Endothelial cell of umbilical vein (primary cell): ENCODE measurements around the gene MAP3K4. TPM values are rescaled to one million over a fixed set of nuclear protein-coding genes. Genes with fewer than 3 reads are reported as not detected.

Experiments
- BruUV-seq: library from RNA; stranded (reverse); fragments of 400-500 nt; replicated peaks from 2 replicates; lab custom pipeline; 2021; lab: Mats Ljungman, UMichigan
- CTCF ChIA-PET: fragments of 300-600, 350-600 bp; sonication (Branson Sonifier 250); formaldehyde crosslinking; loops from one replicate; lab custom pipeline; 2021; ENCODE audit warnings: antibody characterized with exemption, inconsistent platforms; lab: Charles Lee
- POLR2A ChIA-PET: fragments of 300-600, 350-600 bp; sonication (Branson Sonifier 250); formaldehyde crosslinking; loops from one replicate; lab custom pipeline; 2021; ENCODE audit warnings: antibody characterized with exemption, inconsistent platforms; lab: Charles Lee
- DNase-seq: peaks from one replicate; pipeline ENCODE4 v3.0.0-alpha.2; 2011; ENCODE audit warnings: low read depth, low spot score
- FAIRE-seq: peaks from 2 replicates; lab custom pipeline; 2011; peaks lifted over from hg19 to GRCh38; lab: Jason Lieb, UNC
- H2AFZ ChIP-seq: 2 replicates; pipeline ENCODE4 v1.6.0; 2012; ENCODE audit warnings: low read depth, low read length, control low read depth, inconsistent platforms
- H3K27ac ChIP-seq: 2 replicates; pipeline ENCODE4 v1.5.1; 2011; ENCODE audit warnings: low read depth, mild to moderate bottlenecking, control low read depth, low read length, moderate library complexity; ENCODE audit not compliant: insufficient read depth
- H3K27me3 ChIP-seq, 2 experiments: 2 replicates each; pipeline versions ENCODE4 v1.6.0 to v1.6.1; 2011; ENCODE audit warnings: low read length in 2 of 2, mixed read lengths in 1 of 2; ENCODE audit not compliant: control insufficient read depth in 2 of 2, insufficient read depth in 2 of 2
- H3K36me3 ChIP-seq, 2 experiments: 2 replicates in 1 of 2; 3 replicates in 1 of 2; pipeline ENCODE4 v1.5.1; 2011; ENCODE audit warnings: low read length in 2 of 2, mild to moderate bottlenecking in 1 of 2, moderate library complexity in 1 of 2; ENCODE audit not compliant: control insufficient read depth in 2 of 2, insufficient read depth in 2 of 2; ENCODE audit errors: extremely low read depth in 1 of 2
- H3K4me1 ChIP-seq: 3 replicates; pipeline ENCODE4 v1.5.1; 2011; ENCODE audit warnings: mild to moderate bottlenecking, low read length; ENCODE audit not compliant: control insufficient read depth, insufficient read depth; ENCODE audit errors: extremely low read depth
- H3K4me2 ChIP-seq: 2 replicates; pipeline ENCODE4 v1.6.1; 2011; ENCODE audit warnings: low read length, control low read depth, mixed read lengths; ENCODE audit not compliant: insufficient read depth
- H3K4me3 ChIP-seq, 3 experiments: fragments of 200-600 bp in 1 of 3; sonication (generic), shearing (Covaris generic) in 1 of 3; replicated peaks in 1 of 3; 2 replicates each; pipeline ENCODE4 v1.5.1; 2011 to 2016; ENCODE audit warnings: control low read depth in 3 of 3, low read length in 3 of 3, mild to moderate bottlenecking in 2 of 3, inconsistent platforms in 1 of 3, low read depth in 1 of 3, moderate library complexity in 1 of 3; ENCODE audit not compliant: insufficient read depth in 1 of 3
- H3K79me2 ChIP-seq: 2 replicates; pipeline ENCODE4 v1.6.0; 2012; ENCODE audit warnings: low read length, inconsistent platforms; ENCODE audit not compliant: control insufficient read depth, insufficient read depth
- H3K9ac ChIP-seq: replicated peaks from 2 replicates; pipeline ENCODE3; 2011; ENCODE audit warnings: low read length, control low read depth; ENCODE audit not compliant: insufficient read depth; ENCODE audit errors: extremely low read depth
- H3K9me1 ChIP-seq: replicated peaks from 3 replicates; pipeline ENCODE4 v1.6.0; 2011; ENCODE audit warnings: mild to moderate bottlenecking, low read length; ENCODE audit not compliant: control insufficient read depth, insufficient read depth; ENCODE audit errors: extremely low read depth
- H3K9me3 ChIP-seq: replicated peaks from 2 replicates; pipeline ENCODE4 v1.5.1; 2012; ENCODE audit warnings: low read length, inconsistent platforms; ENCODE audit not compliant: control insufficient read depth, insufficient read depth
- H4K20me1 ChIP-seq: replicated peaks from 2 replicates; pipeline ENCODE3; 2011; ENCODE audit warnings: mild to moderate bottlenecking, low read length; ENCODE audit not compliant: control insufficient read depth, insufficient read depth; ENCODE audit errors: extremely low read depth
- EZH2 ChIP-seq: IDR thresholded peaks from 2 replicates; pipeline ENCODE4 v1.6.1; 2012; ENCODE audit warnings: borderline replicate concordance, low read depth, mild to moderate bottlenecking, moderate library complexity, low read length, inconsistent platforms; ENCODE audit not compliant: severe bottlenecking
- FOS ChIP-seq: IDR thresholded peaks from 2 replicates; pipeline ENCODE4 v1.6.1; 2011; ENCODE audit warnings: mild to moderate bottlenecking, low read length, moderate library complexity, borderline replicate concordance; ENCODE audit not compliant: insufficient read depth
- GATA2 ChIP-seq: IDR thresholded peaks from 2 replicates; pipeline ENCODE4 v1.7.0; 2011; ENCODE audit warnings: low read depth, mild to moderate bottlenecking, moderate library complexity, mixed read lengths, low read length; ENCODE audit not compliant: insufficient read length, insufficient read depth
- dilution Hi-C: fragments of 300-500 bp; cut with MboI; formaldehyde crosslinking; loops from one replicate; pipeline ENCODE4 v1.15.0; 2019; ENCODE audit warnings: low sequenced_read_pairs; ENCODE audit not compliant: extremely low pct_ligation_motif_present
- intact Hi-C: fragments of 100-400 bp; cut with micrococcal nuclease; formaldehyde crosslinking; loops from one replicate; pipeline ENCODE4 v1.10.0; 2022
- polyA plus RNA-seq, 4 experiments: library from polyadenylated mRNA; depleted of rRNA in 3 of 4; stranded (reverse) in 3 of 4; unstranded in 1 of 4; fragments of >200 nt; gene quantifications; 2 replicates each; pipeline versions ENCODE4 v1.2.1 to v1.2.3, GENCODE V29; 2011 to 2012; ENCODE audit warnings: missing spikeins in 1 of 4
- total RNA-seq: library from RNA; stranded (reverse); gene quantifications from 2 replicates; pipeline ENCODE4 v1.2.3, GENCODE V29; 2021
- TF ChIP-seq, protein P1 (sequence below): IDR thresholded peaks from 2 replicates; pipeline ENCODE4 v1.6.1; 2011; ENCODE audit not compliant: insufficient read depth, insufficient read length

MAP3K4 gene
- total and polyA plus RNA-seq, 2 donors (not counting 3 experiments of a cell fraction or from before 2014, with no cell fraction given) = 10.8 to 42.3 TPM

DNA sequence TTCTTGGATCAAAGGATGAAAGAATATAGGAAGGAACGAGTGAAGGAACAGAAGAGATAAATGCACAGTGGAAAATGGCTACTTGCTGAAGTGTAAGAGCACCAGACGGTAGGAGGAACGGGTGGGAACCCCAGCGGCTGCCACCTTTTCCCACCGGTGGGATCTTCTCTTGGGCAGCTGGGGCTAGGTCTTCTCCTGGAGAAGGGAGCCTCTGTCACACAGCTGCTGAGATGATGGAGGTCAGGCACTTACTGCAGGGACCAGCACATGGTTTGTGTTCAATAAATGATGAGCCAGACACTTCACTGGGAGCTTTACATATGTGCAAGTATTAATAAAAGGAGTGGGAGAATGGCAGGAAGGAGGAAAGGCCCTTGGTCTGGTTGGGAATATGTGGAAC is 158.6 kb downstream of the MAP3K4 start:
- H3K4me1 ChIP-seq = no peaks in the 10 kb centered on the region
- no peak for DNase-seq
- H3K9me3 ChIP-seq = no peaks in the 10 kb centered on the region
- dilution Hi-C loops (no loop called here), intact Hi-C loops (no loop called here)
- BruUV-seq = no TSS peak
- TF ChIP-seq GATA2 = no peak
- no peak for TF ChIP-seq FOS
- no peak for TF ChIP-seq EZH2
- TF ChIP-seq, protein P1, sequence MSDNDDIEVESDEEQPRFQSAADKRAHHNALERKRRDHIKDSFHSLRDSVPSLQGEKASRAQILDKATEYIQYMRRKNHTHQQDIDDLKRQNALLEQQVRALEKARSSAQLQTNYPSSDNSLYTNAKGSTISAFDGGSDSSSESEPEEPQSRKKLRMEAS = no peak
- no peaks in the 10 kb centered on the region for H3K9me1 ChIP-seq
- ChIA-PET CTCF (interaction anchor here (7.8 kb wide), 1 partner anchor 222 kb away, joined by 142 read pairs; no protein-coding TSS in a partner anchor), POLR2A (no interaction called here)
- H2AFZ ChIP-seq = no peak overlapping the region
- H3K4me2 ChIP-seq = no peak overlapping the region
- no peak overlapping the region for H3K27ac ChIP-seq
- no peak overlapping the region for H3K9ac ChIP-seq
- no peaks in the 10 kb centered on the region for H3K79me2 ChIP-seq
- H3K36me3 ChIP-seq = peaks cover 0 to 8% of the 10 kb centered on the region in 2 experiments
- H3K4me3 ChIP-seq = no peak overlapping the region
- no peaks in the 10 kb centered on the region for H4K20me1 ChIP-seq
- no peak for FAIRE-seq
- no peaks in the 10 kb centered on the region for H3K27me3 ChIP-seq

DNA sequence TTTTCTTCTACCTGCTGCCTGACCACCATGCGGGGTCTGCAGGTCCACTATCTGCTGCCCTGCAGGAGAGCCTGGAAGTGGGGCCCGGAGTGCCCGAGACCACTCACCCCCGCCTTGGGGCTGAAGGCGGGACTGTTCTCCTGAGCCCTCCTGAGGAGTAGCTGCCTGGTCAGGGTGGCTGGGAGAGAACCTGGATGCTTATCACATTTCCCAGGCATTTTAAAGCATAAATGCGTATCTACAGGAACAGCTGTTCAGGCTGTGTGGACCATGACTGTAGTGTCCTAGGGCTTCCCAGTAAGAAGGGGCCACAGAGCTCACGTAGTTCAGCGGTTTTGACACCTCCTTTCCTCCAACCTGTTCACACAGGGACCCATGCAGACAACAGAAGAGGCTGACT is 159.0 kb downstream of the MAP3K4 start:
- no peak overlapping the region for H2AFZ ChIP-seq
- no peaks in the 10 kb centered on the region for H3K4me1 ChIP-seq
- DNase-seq (no peak), FAIRE-seq (no peak)
- dilution Hi-C loops = no loop called here
- no peaks in the 10 kb centered on the region for H3K9me3 ChIP-seq
- H3K79me2 ChIP-seq = no peaks in the 10 kb centered on the region
- no peak overlapping the region for H3K27ac ChIP-seq
- no peak overlapping the region for H3K4me2 ChIP-seq
- peaks cover 0 to 8% of the 10 kb centered on the region in 2 experiments for H3K36me3 ChIP-seq
- TF ChIP-seq GATA2 (no peak), EZH2 (no peak)
- TF ChIP-seq, protein P1 = no peak
- H3K9ac ChIP-seq = no peak overlapping the region
- BruUV-seq = no TSS peak
- CTCF ChIA-PET = interaction anchor here (7.8 kb wide), 1 partner anchor 222 kb away, joined by 142 read pairs; no protein-coding TSS in a partner anchor
- H4K20me1 ChIP-seq = no peaks in the 10 kb centered on the region
- H3K27me3 ChIP-seq = no peaks in the 10 kb centered on the region
- H3K9me1 ChIP-seq = no peaks in the 10 kb centered on the region
- H3K4me3 ChIP-seq = no peak overlapping the region
- POLR2A ChIA-PET = no interaction called here
- intact Hi-C loops = no loop called here
